Stimulated activated CD4-positive, alpha-beta T cell treated with anti-CD3 and anti-CD28 coated beads, Interleukin-2, amount 100 ng/mL, for 4 hours (primary cell): Measurements from ENCODE around the gene ZBTB39.
"Not testable (repeated sequence)": the region's sequence is repeated elsewhere in the genome, so short reads cannot be mapped to it uniquely, and the experiment has no call there.

ENCODE experiments used
- DNase-seq: peaks from one replicate; pipeline ENCODE4 v3.0.0-alpha.2; 2020; ENCODE audit warnings: low read depth

ZBTB39 gene

DNA sequence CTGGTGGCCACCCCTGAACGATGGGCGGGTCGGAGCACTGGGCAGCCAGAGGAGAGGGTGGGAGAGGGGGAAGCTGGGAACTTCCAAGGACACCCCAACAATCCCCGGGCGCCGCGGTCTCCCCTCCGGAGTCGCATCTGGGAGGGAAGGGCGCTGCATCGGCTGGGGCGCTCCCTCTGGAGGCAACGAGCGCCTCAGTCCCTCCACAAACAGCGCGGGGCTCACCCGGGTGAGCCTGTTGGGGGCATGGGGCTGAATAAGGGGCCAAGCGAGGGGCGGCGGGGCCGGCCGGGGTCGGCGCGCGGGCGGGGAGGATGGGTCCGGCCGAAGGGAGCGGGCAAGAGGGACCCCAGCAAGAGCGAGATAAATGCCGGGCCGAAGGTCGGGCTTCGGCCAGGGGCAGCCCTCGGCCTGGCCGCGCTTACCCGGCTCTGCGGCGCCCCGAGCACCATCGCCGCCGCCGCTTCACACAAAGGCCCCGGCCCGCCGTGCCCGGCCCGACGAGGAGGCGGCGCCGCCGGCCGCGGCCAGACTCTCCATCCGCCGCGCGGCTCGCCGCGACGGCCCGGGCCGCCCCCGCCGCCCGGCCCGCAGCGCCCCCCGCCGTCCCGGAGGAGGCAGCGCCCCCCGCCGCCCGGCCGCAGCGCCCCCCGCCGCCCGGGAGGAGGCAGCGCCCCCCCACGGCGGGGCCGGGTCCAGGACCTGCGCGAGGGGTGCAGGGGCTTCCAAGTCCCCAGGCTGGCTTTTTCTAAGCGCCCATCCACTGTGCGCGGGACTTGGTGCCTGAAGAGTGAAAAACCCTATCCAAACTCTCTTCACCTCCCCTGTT lies at the start of gene ZBTB39:
Gene ZBTB39, minus strand, starts transcription at position 567 of the 829 bp plus-strand sequence. CDS start 1,629 bp downstream, outside the sequence.
- DNase-seq, result peak; percentile 27

GRCh38 chr12:57055824-57056223 lies 49.5 kb upstream of the ZBTB39 start:
- no peak for DNase-seq

- not testable (repeated sequence) for DNase-seq
Measured at GRCh38 chr12:57053901-57054300, 47.6 kb upstream of the ZBTB39 start.

- not testable (repeated sequence) for DNase-seq
Measured at GRCh38 chr12:57053146-57053545, 46.8 kb upstream of the ZBTB39 start.

- no peak for DNase-seq
Measured at GRCh38 chr12:57051011-57051410, 44.7 kb upstream of the ZBTB39 start.

DNA sequence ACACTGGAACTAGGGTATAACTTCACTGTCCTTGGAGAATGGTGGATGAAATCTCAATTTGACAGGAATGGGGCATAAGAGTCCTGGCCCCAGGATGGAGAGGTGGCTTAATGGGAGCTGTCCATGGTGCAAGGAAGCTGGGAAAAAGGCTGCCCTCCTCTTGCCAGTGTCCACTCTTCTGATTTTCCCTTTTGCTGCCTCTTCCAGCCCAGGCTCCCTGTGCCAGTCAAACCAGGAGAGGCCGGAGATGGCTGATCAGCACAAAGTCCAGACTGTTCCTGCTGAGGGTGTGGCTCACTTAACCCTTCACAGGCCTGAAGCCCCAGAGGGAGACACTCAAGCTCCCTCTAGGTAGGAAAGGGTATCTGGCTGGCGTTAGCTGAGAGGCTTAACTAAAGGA lies 43.5 kb upstream of the ZBTB39 start, which contains the start of gene MYO1A:
Gene MYO1A, minus strand, starts transcription at position 240 of the 400 bp plus-strand sequence. CDS start 1,806 bp downstream, outside the sequence.
- no peak for DNase-seq

DNA sequence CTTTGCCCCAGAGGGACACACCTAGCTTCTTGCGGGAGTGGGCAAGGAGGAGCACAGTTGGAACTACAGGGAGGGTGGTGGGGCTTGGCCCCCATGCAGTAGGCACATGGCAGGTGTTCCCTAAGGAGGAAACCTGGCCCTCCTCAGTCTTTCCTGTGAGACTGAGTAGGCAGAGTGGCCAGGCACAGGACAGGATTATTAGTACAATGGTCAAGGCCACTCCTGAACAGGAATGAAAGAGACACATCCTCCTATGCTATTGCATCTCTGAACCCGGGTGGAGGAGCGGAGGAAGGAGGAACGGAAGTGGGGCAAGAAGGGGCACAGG lies 42.7 kb upstream of the ZBTB39 start:
- no peak for DNase-seq

DNA sequence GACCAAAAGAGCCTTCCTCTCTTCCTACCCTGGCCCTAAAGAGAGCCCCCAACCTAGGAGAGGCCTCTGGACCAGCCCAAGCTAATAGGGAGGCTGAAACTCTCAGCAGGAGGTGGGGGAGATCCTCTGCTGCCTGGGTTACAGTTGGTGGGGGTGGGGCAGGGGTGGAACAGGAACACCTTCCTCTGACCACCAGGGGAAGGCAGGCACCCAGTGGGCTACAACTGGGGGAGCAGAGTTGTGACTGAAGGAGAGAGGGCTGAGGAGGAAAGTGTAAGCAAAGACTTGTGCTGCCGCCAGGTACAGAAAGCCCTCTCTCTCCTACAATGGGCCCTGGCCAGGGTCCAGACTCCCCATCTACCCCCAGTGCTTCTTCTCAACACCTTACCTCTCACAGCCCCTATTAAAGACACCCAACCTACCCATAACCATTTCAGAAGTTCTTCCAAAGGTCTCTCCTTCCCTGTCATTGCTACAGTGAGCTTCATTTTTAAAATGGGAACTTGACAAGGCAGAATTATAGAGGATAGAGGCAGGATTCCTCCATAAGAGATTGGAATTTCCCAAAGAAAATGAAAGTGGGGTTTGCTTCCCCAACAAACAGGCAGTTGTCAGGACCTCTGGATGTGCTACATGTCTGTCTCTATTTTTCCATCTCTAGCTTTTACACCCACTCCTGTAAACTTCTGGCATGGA lies 42.2 kb upstream of the ZBTB39 start:
- no peak for DNase-seq

DNA sequence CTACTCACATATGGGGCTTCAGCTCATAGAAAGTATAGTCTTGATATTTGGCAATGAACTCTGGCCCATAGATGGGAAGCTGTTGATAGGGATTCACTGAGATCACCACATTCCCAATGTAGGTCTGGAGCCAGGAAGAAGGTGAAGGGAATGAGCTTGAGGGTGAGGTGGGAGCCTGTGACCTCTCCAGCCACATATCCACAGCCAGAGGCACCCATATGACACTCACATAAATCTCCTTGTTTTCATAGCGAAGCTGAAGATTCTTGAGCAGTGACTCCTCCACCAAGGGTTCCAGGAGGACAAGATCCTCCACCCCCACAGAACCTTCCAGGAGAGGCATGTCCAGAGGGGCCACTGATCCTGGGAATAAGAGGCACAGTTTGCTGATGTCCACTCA lies 41.6 kb upstream of the ZBTB39 start:
- no peak for DNase-seq

DNA sequence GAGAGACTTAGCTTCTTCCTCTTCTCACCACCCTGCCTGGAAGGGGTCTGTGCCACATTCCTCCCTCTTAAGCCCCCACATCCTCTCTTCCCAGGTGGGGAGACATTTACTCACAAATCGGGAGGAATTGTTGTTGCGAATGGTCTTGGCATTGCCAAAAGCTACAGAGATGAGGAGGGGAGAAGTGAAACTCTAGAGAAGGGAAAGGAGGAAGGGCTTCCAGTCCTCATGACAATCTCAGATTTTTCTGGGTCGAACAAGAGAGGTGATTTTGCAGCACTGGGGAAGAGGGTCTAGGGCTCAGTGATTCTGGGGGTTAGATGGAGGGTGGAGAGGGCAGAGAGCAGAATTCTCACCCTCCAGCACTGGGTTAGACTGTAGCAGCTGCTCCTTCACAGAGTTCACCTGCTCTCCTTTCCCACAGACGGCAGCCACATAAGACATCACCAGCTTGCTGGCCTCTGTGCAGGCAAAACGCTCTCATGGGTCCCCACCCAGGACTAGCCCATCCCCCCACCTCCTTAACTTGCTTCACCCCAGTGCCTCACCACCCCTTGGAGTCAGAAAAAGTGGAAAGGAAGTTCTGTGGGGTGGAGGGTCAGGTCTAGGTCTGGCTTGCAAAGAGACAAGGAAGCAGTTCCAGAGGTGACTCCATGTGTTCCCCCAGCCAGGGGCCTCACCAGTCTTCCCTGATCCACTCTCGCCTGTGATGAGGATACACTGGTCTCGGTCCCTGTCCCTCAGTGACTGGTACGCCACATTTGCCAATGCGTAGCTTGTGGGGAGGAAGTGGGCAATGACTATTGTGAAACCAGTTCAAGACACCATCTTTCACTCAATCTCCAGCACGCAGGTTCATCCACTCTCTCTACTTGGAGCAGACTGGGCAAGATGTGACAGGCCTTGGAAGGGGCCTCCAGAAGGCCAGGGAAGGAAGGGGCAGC lies 40.9 kb upstream of the ZBTB39 start:
- no peak for DNase-seq

GRCh38 chr12:57046086-57046791 lies 39.9 kb upstream of the ZBTB39 start:
- DNase-seq, result no peak

- DNase-seq, result no peak
Measured at GRCh38 chr12:57044889-57045288, 38.5 kb upstream of the ZBTB39 start.

GRCh38 chr12:57044468-57044867 lies 38.1 kb upstream of the ZBTB39 start:
- DNase-seq, result no peak

DNA sequence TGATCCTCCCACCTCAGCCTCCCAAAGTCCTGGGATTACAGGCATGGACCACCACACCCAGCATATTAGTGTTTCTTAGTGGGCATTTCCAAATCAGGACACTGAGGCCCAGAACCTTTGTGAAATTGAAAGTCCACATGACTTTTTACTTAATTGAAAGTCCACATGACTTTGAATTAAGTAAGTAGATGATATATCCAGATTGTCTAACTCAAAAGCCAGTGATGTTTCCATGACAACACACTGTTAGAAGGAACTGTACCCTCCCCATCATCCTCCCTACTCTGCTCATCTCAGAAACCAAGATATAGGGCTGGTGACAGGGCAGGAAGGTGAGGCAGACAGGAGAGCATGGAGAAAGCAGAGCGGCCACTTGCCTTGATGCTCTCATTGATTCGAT lies 36.3 kb upstream of the ZBTB39 start:
- DNase-seq, result no peak

DNA sequence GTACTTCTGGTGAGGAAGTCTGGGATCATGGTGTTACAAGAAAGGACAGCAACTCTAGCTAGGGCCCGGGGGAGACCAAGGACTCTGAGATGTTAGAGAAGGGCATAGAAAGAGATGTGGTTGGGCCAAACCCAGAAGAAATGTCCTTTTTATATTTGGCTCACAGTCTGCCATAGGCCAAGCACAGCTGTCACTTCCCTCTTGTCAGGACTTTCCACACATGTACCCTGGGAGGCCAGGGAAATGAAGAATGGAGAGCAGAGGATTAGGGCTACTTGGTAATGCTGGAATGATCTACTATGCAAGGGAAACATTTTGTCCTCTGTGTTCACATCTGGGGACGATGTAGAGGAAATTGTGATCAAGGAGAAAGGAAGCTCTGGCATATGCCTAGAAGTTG lies 34.4 kb upstream of the ZBTB39 start:
- DNase-seq, result no peak

DNA sequence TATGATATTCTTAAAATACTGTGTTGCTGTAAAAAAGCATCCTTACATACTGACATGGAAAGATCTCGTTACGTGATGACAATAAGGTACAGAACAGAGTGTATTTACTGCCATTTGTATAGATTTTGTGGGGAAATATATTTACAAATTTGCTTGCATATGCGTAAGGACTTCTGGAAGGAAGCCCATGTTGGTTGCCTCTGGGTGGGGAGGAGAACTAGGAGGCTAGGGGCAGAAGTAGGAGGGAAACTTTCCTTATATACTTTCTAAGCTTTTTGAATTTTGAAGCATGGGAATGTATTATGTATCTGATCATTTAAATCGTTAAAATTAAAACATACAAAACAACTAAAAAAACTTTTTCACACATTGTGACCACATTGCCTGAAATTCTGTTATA lies 33.9 kb upstream of the ZBTB39 start:
- no peak for DNase-seq

GRCh38 chr12:57039016-57039798 lies 32.9 kb upstream of the ZBTB39 start:
- DNase-seq, result no peak

- DNase-seq, result no peak
Measured at GRCh38 chr12:57037264-57037663, 30.9 kb upstream of the ZBTB39 start.

GRCh38 chr12:57033431-57033830 lies 27.1 kb upstream of the ZBTB39 start:
- no peak for DNase-seq

DNA sequence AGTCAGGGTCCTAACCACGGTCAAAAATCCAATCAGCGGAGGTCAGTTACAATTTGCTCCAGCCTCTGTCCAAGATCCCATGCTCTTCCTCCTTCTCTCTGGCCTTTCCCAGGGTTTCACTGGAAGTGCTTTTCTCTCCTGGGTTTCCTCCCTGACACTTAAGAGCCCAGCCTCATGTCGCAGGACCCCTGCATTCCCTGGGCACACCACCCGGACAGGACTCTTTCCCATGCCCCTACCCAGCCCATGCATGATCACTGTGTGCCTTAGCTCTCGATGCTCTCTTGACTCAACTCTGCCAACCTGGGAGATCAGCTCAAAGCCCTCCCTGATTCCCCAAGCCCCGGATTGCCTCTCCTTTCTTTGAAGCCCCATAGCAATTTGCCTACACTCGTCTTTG lies 25.4 kb upstream of the ZBTB39 start:
- no peak for DNase-seq
